ENCODE measurements around the gene AP5B1.

DNA sequence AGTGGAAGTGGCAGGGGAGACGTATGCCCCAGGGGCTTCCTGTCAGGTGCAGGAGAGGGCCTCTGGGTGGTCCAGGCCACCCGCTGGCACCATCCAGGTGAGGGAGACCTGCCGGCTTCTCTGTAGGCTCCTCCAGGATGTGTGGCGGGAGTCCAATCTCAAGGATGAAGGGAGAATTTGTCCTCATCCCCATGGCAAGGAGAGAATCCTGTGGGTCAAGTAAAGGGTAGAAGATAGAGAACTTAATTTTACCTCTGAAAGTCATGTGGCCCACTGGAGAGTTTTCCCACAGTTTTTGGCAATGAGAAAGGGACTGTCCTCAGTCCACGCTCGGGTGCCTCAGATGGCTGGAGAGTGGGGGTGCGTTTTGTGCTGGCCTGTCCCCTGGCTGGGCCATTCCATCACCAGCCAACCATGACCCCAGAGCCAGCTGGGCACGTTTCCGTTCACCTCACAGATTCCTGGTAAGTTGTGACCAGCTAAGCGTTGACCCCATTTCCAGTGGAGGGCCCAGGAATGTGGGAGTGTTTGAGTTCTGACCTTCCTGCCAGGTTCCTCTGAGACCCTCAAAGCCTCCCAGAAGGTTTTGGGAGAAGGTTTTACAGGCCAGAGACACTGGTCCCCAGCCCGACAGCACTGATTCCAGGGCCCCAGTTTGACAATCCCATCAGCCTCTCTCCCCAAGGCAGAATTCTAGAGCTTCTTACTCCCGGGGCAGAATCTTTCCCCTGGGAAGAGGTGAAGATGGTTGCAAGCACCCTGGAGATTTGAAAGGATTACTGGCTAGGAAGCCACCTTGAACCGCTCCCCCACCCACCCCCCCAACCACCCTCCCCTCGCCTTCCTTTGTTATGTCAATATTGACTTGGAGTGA, 8.7 kb upstream of the AP5B1 start:
- TF ChIP-seq GATA2 (IDR thresholded peaks at IDR 0.05; ENCODE audit: low read depth, low read length) (no peak), GATA3 (IDR thresholded peaks at IDR 0.05; ENCODE audit: low read depth, low read length) (no peak)

All from SH-SY5Y (cell line).